ENCODE data around the gene MOV10L1.
"Not testable (repeated sequence)": the region's sequence is repeated elsewhere in the genome, so short reads cannot be mapped to it uniquely, and the experiment has no call there.

MOV10L1 gene

GRCh38 chr22:50105208-50106100 lies 15.6 kb downstream of the MOV10L1 start:
- no peak for DNase-seq (ENCODE audit: low read depth in 2 of 2)

- no peak for DNase-seq (ENCODE audit: low read depth in 2 of 2)
Observed at GRCh38 chr22:50107529-50107928, 17.7 kb downstream of the MOV10L1 start.

- DNase-seq (ENCODE audit: low read depth in 2 of 2), result no peak
Observed at GRCh38 chr22:50111056-50111455, 21.2 kb downstream of the MOV10L1 start.

- peak in 1 of 2 donors; percentile 12 for DNase-seq (ENCODE audit: low read depth in 2 of 2)
Observed at GRCh38 chr22:50112151-50113118, 22.6 kb downstream of the MOV10L1 start.

GRCh38 chr22:50114221-50115021 lies 24.6 kb downstream of the MOV10L1 start:
- DNase-seq (ENCODE audit: low read depth in 2 of 2), result no peak

GRCh38 chr22:50115693-50116092 lies 25.9 kb downstream of the MOV10L1 start:
- no peak for DNase-seq (ENCODE audit: low read depth in 2 of 2)

- DNase-seq (ENCODE audit: low read depth in 2 of 2), result no peak
Observed at GRCh38 chr22:50117168-50117762, 27.5 kb downstream of the MOV10L1 start.

GRCh38 chr22:50118129-50118528 lies 28.3 kb downstream of the MOV10L1 start:
- DNase-seq (ENCODE audit: low read depth in 2 of 2), result no peak

- DNase-seq (ENCODE audit: low read depth in 2 of 2), result no peak
Observed at GRCh38 chr22:50118557-50119168, 28.9 kb downstream of the MOV10L1 start.

- no peak for DNase-seq (ENCODE audit: low read depth in 2 of 2)
Observed at GRCh38 chr22:50119169-50119767, 29.5 kb downstream of the MOV10L1 start.

- no peak for DNase-seq (ENCODE audit: low read depth in 2 of 2)
Observed at GRCh38 chr22:50119768-50120251, 30.0 kb downstream of the MOV10L1 start.

GRCh38 chr22:50121202-50121740 lies 31.5 kb downstream of the MOV10L1 start:
- DNase-seq (ENCODE audit: low read depth in 2 of 2), result no peak

GRCh38 chr22:50123119-50123518 lies 33.3 kb downstream of the MOV10L1 start:
- DNase-seq (ENCODE audit: low read depth in 2 of 2), result no peak

- DNase-seq (ENCODE audit: low read depth in 2 of 2), result no peak
Observed at GRCh38 chr22:50125029-50125428, 35.2 kb downstream of the MOV10L1 start.

GRCh38 chr22:50129121-50129736 lies 39.4 kb downstream of the MOV10L1 start:
- DNase-seq (ENCODE audit: low read depth in 2 of 2), result no peak

GRCh38 chr22:50131894-50132293 lies 42.1 kb downstream of the MOV10L1 start:
- DNase-seq (ENCODE audit: low read depth in 2 of 2), result no peak

- no peak for DNase-seq (ENCODE audit: low read depth in 2 of 2)
Observed at GRCh38 chr22:50134481-50134880, 44.7 kb downstream of the MOV10L1 start.

- no peak for DNase-seq (ENCODE audit: low read depth in 2 of 2)
Observed at GRCh38 chr22:50136581-50137015, 46.8 kb downstream of the MOV10L1 start.

GRCh38 chr22:50137277-50137676 lies 47.5 kb downstream of the MOV10L1 start:
- DNase-seq (ENCODE audit: low read depth in 2 of 2), result not testable (repeated sequence)

Data from stimulated activated CD4-positive, alpha-beta T cell treated with anti-CD3 and anti-CD28 coated beads, Interleukin-4, amount 100 ng/mL, for 48 hours (primary cell).